ENCODE measurements around the gene KLF13. TPM values are rescaled to one million over a fixed set of nuclear protein-coding genes. Genes with fewer than 3 reads are reported as not detected.

The KLF13 gene
- total RNA-seq, 6 experiments from 2014 or later, result 22.5 to 29.1 (median 23.5) TPM

- no peak for TF ChIP-seq CTCF (IDR thresholded peaks at IDR 0.05)
- no peak overlapping the region for H3K4me3 Mint-ChIP-seq
- H3K9me3 Mint-ChIP-seq, result peaks cover 5% of the 10 kb centered on the region; the same call in 1 of the 2 replicates
- peaks cover 46% of the 10 kb centered on the region for H3K27me3 Mint-ChIP-seq (ENCODE audit: insufficient read depth)
- no peaks in the 10 kb centered on the region for H3K36me3 Mint-ChIP-seq (ENCODE audit: low read depth)
- no peak for DNase-seq
- H3K4me1 Mint-ChIP-seq (ENCODE audit: low read depth), result no peaks in the 10 kb centered on the region
- no peak overlapping the region for H3K27ac Mint-ChIP-seq
These were observed 34.1 kb upstream of the KLF13 start for GRCh38 chr15:31292391-31293015.

GRCh38 chr15:31293655-31294054 is 33.0 kb upstream of the KLF13 start:
- Mint-ChIP-seq H3K4me3 (no peak overlapping the region), H3K9me3 (no peaks in the 10 kb centered on the region), H3K4me1 (ENCODE audit: low read depth) (no peaks in the 10 kb centered on the region), H3K36me3 (ENCODE audit: low read depth) (no peaks in the 10 kb centered on the region), H3K27ac (no peak overlapping the region), H3K27me3 (ENCODE audit: insufficient read depth) (peaks cover 53% of the 10 kb centered on the region)
- DNase-seq, result no peak
- TF ChIP-seq CTCF (IDR thresholded peaks at IDR 0.05), result no peak

GRCh38 chr15:31294067-31294466 is 32.6 kb upstream of the KLF13 start:
- TF ChIP-seq CTCF (IDR thresholded peaks at IDR 0.05), result no peak
- peaks cover 53% of the 10 kb centered on the region for H3K27me3 Mint-ChIP-seq (ENCODE audit: insufficient read depth)
- no peaks in the 10 kb centered on the region for H3K9me3 Mint-ChIP-seq
- H3K4me3 Mint-ChIP-seq, result no peak overlapping the region
- DNase-seq, result no peak
- no peaks in the 10 kb centered on the region for H3K4me1 Mint-ChIP-seq (ENCODE audit: low read depth)
- no peaks in the 10 kb centered on the region for H3K36me3 Mint-ChIP-seq (ENCODE audit: low read depth)
- no peak overlapping the region for H3K27ac Mint-ChIP-seq

GRCh38 chr15:31295658-31296057 is 31.0 kb upstream of the KLF13 start:
- H3K4me3 Mint-ChIP-seq, result no peak overlapping the region
- peaks cover 51% of the 10 kb centered on the region for H3K27me3 Mint-ChIP-seq (ENCODE audit: insufficient read depth)
- no peak overlapping the region for H3K27ac Mint-ChIP-seq
- H3K4me1 Mint-ChIP-seq (ENCODE audit: low read depth), result no peaks in the 10 kb centered on the region
- no peak for TF ChIP-seq CTCF (IDR thresholded peaks at IDR 0.05)
- no peaks in the 10 kb centered on the region for H3K9me3 Mint-ChIP-seq
- DNase-seq, result no peak
- no peaks in the 10 kb centered on the region for H3K36me3 Mint-ChIP-seq (ENCODE audit: low read depth)

- Mint-ChIP-seq H3K4me1 (ENCODE audit: low read depth) (no peaks in the 10 kb centered on the region), H3K4me3 (no peak overlapping the region), H3K27me3 (ENCODE audit: insufficient read depth) (peaks cover 47% of the 10 kb centered on the region), H3K9me3 (no peaks in the 10 kb centered on the region), H3K36me3 (ENCODE audit: low read depth) (no peaks in the 10 kb centered on the region), H3K27ac (no peak overlapping the region)
- TF ChIP-seq CTCF (IDR thresholded peaks at IDR 0.05), result no peak
- DNase-seq, result no peak
These were observed 30.4 kb upstream of the KLF13 start for GRCh38 chr15:31296219-31296645.
